ENCODE results near the gene INPP5B.

The INPP5B gene

DNA sequence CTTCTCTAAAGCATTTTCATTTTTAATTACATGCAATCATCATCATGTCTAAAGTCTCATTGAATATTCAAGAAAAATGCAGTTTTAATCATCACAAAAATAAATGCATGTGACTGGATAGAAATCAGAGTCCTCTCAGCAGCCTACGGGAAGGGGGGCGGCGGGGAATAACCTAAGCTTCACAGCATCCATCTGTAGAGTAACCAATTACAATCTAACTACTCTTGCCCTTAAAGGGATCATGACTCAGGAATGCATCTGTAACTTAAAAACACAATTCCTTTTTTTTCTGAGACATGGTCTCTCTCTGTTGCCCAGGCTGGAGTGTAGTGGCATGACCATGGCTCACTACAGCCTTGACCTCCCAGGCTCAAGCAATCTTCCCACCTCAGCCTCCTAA is 110.1 kb downstream of the INPP5B start:
- TF ChIP-seq, protein P1, sequence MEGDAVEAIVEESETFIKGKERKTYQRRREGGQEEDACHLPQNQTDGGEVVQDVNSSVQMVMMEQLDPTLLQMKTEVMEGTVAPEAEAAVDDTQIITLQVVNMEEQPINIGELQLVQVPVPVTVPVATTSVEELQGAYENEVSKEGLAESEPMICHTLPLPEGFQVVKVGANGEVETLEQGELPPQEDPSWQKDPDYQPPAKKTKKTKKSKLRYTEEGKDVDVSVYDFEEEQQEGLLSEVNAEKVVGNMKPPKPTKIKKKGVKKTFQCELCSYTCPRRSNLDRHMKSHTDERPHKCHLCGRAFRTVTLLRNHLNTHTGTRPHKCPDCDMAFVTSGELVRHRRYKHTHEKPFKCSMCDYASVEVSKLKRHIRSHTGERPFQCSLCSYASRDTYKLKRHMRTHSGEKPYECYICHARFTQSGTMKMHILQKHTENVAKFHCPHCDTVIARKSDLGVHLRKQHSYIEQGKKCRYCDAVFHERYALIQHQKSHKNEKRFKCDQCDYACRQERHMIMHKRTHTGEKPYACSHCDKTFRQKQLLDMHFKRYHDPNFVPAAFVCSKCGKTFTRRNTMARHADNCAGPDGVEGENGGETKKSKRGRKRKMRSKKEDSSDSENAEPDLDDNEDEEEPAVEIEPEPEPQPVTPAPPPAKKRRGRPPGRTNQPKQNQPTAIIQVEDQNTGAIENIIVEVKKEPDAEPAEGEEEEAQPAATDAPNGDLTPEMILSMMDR (IDR thresholded peaks at IDR 0.05; ENCODE audit: insufficient read depth, missing control alignments): no peak
- FAIRE-seq (no peak), DNase-seq (ENCODE audit: insufficient read length, low spot score) (no peak)

DNA sequence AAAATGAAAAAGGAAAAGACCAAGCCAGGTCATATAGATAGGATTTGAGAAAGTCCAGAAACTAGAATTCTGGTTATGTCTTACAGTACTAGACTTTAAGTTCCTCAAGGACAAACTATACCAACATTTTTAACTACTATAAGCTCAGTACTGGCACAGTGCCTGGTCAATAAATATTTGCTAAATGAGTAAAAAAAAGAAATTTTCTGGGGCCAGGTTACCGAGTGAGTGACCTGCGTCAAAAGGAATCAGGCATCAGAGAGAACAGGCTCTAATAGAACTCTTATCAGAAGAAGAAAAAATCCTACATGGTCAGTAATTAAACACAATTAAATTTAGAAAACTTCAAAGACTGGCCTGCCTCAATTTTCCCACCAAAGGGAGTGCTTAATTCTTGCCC is 115.0 kb downstream of the INPP5B start:
- no peak for FAIRE-seq
- TF ChIP-seq, protein P1 (IDR thresholded peaks at IDR 0.05; ENCODE audit: insufficient read depth, missing control alignments): no peak
- no peak for DNase-seq (ENCODE audit: insufficient read length, low spot score)

DNA sequence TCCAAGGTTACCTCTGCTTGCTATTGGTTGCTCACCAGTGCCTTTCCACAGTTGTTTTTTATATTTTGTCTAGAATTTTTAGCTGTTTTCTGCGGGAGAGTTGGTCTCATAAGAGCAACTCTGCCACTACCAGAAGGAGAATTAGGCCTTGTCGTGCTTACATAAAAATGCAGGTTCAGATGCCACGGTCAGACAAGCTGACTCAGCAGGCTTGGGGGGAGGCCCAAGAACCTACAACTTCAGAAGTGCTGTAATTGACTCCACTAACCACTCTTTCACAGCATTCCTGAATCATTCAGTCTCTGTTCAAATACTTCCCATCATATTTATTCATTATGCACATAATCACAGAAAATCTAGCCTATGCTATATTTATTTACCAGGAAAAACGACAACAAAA is 115.7 kb downstream of the INPP5B start:
- TF ChIP-seq, protein P1 (IDR thresholded peaks at IDR 0.05; ENCODE audit: insufficient read depth, missing control alignments): no peak
- FAIRE-seq: no peak
- DNase-seq (ENCODE audit: insufficient read length, low spot score): no peak

DNA sequence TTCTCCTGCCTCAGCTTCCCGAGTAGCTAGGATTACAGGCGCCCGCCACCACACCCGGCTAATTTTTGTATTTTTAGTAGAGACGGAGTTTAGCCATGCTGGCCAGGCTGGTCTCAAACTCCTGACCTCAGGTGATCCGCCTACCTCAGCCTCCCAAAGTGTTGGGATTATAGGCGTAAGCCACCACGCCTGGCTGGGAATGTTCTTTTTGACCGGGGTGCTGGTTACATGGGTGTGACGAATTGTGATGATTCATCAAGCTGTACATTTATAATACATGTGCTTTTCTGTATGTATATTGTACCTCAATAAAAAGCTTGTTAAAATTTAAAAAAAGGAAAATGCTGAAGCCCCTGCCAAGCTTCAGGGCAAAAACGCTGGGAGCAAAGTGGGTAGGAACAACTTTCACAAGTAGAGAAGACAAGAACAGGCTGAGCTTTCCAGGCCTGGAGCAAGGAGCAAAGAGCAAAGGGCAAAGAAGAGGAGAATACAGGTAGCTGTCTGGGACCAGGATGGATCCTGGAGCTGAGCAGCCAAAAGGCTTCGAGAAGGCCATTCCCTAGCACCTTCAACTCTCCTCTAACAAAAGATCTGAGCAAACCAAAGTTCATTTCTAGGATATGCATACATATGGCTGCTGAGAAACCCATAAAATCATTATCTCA is 118.3 kb downstream of the INPP5B start:
- TF ChIP-seq, protein P1 (IDR thresholded peaks at IDR 0.05; ENCODE audit: insufficient read depth, missing control alignments): no peak
- FAIRE-seq: no peak
- DNase-seq (ENCODE audit: insufficient read length, low spot score): no peak

DNA sequence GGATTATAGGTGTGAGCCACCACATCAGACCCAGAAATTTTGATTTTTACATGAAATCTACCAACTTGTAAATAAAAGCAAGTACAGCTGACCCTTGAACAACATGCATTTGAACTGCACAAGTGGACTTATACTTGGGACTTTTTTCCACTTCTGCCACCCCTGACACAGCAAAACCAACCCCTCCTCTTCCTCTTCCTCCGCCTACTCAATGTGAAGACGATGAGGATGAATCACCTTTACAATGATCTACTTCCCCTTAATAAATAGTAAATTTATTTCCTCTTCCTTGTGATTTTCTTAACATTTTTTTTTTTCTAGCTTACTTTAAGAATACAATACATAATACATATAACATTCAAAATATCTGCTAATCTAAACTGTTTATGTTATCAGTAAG is 121.3 kb downstream of the INPP5B start:
- FAIRE-seq (no peak), DNase-seq (ENCODE audit: insufficient read length, low spot score) (no peak)
- TF ChIP-seq, protein P1 (IDR thresholded peaks at IDR 0.05; ENCODE audit: insufficient read depth, missing control alignments): no peak

DNA sequence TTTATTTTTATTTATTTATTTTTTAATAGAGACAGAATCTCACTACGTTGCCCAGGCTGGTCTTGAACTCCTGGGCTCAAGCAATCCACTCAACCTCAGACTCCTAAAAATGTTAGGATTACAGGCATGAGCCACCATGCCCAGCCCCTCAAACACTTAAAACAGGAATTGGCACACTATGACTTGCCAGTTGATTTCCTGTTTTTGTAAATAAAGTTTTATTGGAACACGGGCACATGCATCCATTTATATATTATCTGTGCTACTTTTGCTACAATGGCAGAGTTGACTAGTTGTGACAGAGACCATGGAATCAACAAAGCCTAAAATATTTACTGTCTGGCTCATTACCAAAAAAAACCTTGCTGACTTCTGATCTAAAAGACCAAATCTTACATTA is 122.9 kb downstream of the INPP5B start:
- DNase-seq (ENCODE audit: insufficient read length, low spot score) (no peak), FAIRE-seq (no peak)
- TF ChIP-seq, protein P1 (IDR thresholded peaks at IDR 0.05; ENCODE audit: insufficient read depth, missing control alignments): no peak

DNA sequence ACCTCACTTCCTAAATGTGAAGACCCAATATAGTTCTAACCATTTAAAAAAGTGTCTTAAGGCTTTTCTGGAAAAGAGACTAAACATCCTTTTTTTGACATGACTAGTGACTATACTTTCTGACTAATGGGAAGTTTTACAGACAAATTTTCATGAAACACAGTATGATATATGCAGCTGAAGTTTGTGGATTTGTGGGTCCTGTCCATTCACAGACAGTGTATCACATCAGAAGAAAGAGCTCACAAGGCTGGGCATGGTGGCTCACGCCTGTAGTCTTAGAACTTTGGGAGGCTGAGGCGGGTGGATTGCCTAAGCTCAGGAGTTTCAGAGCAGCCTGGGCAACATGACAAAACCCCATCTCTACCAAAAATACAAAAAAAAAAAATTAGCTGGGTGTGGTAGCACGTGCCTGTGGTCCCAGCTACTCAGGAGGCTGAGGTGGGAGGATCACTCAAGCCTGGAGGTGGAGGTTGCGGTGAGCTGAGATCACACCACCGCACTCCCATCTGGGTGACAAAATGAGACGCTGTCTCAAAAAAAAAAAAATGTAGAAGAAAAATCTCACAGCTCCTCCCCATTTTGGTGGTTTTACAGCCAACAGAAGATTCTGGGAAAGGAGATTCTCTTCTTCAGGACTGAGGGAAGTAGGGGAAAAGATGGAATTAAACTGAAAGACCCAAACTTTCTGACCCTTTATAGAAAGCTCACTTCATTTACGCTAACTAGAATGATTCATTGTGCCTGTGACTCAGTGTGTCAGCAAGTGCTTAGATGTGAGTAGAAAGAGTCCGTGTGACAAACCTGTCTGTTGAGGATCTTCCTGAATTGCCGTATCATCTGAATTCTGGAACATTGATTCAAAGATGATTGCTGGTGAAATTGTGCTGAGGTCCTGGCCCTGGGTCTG is 123.7 kb downstream of the INPP5B start:
- no peak for DNase-seq (ENCODE audit: insufficient read length, low spot score)
- FAIRE-seq: no peak
- TF ChIP-seq, protein P1 (IDR thresholded peaks at IDR 0.05; ENCODE audit: insufficient read depth, missing control alignments): no peak

Measured in D721Med (cell line).